ENCODE results near the gene PLEKHO1. TPM values are rescaled to one million over a fixed set of nuclear protein-coding genes. Genes with fewer than 3 reads are reported as not detected.
A peak's percentile ranks its signal among the peaks of the same experiment; 100 is the strongest.

PLEKHO1 gene
- total and polyA plus RNA-seq, 7 donors = 37.7 to 119 (median 68.7) TPM

DNA sequence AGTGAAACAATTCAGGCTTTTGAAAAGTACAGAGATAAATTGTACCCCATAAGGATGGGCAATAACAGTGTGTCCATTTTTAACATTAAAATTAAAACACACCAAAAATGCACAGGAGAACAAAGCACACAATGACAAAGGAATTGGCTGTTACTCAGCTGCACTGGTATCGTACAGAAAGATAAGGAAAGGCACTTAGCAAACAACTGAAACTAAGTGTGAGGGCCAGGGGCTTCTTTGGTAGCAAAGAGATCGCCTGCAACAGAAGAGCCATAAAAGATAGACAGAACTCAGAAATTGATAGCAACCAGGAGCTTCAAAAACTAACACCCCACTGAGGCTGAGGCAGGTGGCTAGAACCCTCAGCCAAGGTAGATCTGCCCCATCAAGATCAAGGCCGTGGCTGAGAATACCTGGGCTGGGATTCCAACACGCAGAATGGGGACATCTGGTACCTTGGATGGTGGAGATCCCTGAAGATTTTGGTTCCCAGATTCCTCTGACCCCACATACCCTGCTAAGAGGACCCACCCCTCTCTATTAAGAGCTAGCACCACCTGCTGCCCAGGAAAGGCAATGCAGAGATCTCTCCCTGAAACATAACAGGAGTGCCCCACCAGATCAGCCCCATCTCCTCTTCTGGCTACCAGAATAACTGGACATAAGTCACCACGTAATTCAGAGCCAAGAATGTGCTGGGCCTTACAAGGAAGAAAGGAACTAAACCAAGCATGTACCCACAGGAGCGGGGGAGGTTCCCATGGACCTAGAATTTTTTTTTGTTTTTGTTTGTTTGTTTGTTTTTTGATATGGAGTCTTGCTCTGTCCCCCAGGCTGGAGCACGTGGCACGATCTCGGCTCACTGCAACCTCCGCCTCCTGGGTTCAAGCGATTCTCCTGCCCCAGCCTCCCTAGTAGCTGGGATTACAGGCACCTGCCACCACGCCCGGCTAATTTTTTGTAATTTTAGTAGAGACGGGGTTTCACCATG lies 16.2 kb downstream of the PLEKHO1 start:
- ATAC-seq (no peak), DNase-seq (no peak)
- intact Hi-C loops (cut with DNase I) = no loop called here
- Histone ChIP-seq H3K9me3 (no peaks in the 10 kb centered on the region), H3K27ac (no peak overlapping the region), H3K4me3 (no peak overlapping the region), H3K4me1 (peaks cover 21% of the 10 kb centered on the region), H3K27me3 (ENCODE audit: insufficient read depth in 3 of 3, low read length in 2 of 3) (no peaks in the 10 kb centered on the region), H3K36me3 (ENCODE audit: insufficient read depth in 1 of 2, low read depth in 1 of 2) (no peaks in the 10 kb centered on the region)
- TF ChIP-seq, protein P1, sequence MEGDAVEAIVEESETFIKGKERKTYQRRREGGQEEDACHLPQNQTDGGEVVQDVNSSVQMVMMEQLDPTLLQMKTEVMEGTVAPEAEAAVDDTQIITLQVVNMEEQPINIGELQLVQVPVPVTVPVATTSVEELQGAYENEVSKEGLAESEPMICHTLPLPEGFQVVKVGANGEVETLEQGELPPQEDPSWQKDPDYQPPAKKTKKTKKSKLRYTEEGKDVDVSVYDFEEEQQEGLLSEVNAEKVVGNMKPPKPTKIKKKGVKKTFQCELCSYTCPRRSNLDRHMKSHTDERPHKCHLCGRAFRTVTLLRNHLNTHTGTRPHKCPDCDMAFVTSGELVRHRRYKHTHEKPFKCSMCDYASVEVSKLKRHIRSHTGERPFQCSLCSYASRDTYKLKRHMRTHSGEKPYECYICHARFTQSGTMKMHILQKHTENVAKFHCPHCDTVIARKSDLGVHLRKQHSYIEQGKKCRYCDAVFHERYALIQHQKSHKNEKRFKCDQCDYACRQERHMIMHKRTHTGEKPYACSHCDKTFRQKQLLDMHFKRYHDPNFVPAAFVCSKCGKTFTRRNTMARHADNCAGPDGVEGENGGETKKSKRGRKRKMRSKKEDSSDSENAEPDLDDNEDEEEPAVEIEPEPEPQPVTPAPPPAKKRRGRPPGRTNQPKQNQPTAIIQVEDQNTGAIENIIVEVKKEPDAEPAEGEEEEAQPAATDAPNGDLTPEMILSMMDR (IDR thresholded peaks at IDR 0.05) = peak; percentile 44
- WGBS, 3 donors = 64 to 69% (median 69%) methylated on average over 14 of the region's 14 CpGs

GRCh38 chr1:150168960-150169601 lies 19.4 kb downstream of the PLEKHO1 start:
- ATAC-seq (peak; percentile 75 to 89 (median 81)), DNase-seq (peak; percentile 62 to 79)
- no peaks in the 10 kb centered on the region for H3K36me3 ChIP-seq (ENCODE audit: insufficient read depth in 1 of 2, low read depth in 1 of 2)
- H3K27me3 ChIP-seq (ENCODE audit: insufficient read depth in 3 of 3, low read length in 2 of 3) = no peaks in the 10 kb centered on the region
- TF ChIP-seq, protein P1 (IDR thresholded peaks at IDR 0.05) = peak; percentile 87
- no peaks in the 10 kb centered on the region for H3K9me3 ChIP-seq
- no peak overlapping the region for H3K27ac ChIP-seq
- no peak overlapping the region for H3K4me3 ChIP-seq
- H3K4me1 ChIP-seq = no peaks in the 10 kb centered on the region
- 21 to 22% (median 21%) methylated on average over 6 of the region's 6 CpGs for WGBS, 3 donors
- intact Hi-C loops (cut with DNase I) = loop anchor here (2.0 kb wide), 3 partner anchors 94 to 206 kb away; no protein-coding TSS in a partner anchor

- ATAC-seq (no peak), DNase-seq (no peak)
- no peak overlapping the region for H3K27ac ChIP-seq
- H3K36me3 ChIP-seq (ENCODE audit: insufficient read depth in 1 of 2, low read depth in 1 of 2) = no peaks in the 10 kb centered on the region
- no peaks in the 10 kb centered on the region for H3K4me1 ChIP-seq
- no peaks in the 10 kb centered on the region for H3K27me3 ChIP-seq (ENCODE audit: insufficient read depth in 3 of 3, low read length in 2 of 3)
- TF ChIP-seq, protein P1 (IDR thresholded peaks at IDR 0.05) = no peak
- no peaks in the 10 kb centered on the region for H3K9me3 ChIP-seq
- no peak overlapping the region for H3K4me3 ChIP-seq
- intact Hi-C loops (cut with DNase I) = loop anchor here in 1 of 2 donors (5.0 kb wide), 1 partner anchor 210 kb away; no protein-coding TSS in a partner anchor
- WGBS, 3 donors = 91 to 97% (median 92%) methylated on average over 2 of the region's 2 CpGs
Observed at GRCh38 chr1:150171801-150172200, 22.1 kb downstream of the PLEKHO1 start.

GRCh38 chr1:150173141-150173585 lies 23.4 kb downstream of the PLEKHO1 start:
- TF ChIP-seq, protein P1 (IDR thresholded peaks at IDR 0.05) = no peak
- Histone ChIP-seq H3K9me3 (no peaks in the 10 kb centered on the region), H3K4me3 (no peak overlapping the region), H3K27ac (no peak overlapping the region), H3K27me3 (ENCODE audit: insufficient read depth in 3 of 3, low read length in 2 of 3) (no peaks in the 10 kb centered on the region), H3K4me1 (no peaks in the 10 kb centered on the region), H3K36me3 (ENCODE audit: insufficient read depth in 1 of 2, low read depth in 1 of 2) (no peaks in the 10 kb centered on the region)
- WGBS, 3 donors = 68 to 70% (median 70%) methylated on average over 6 to 7 of the region's 7 CpGs
- ATAC-seq = no peak
- intact Hi-C loops (cut with DNase I) = loop anchor here in 1 of 2 donors (5.0 kb wide), 1 partner anchor 211 kb away; no protein-coding TSS in a partner anchor
- no peak for DNase-seq

Measured in psoas muscle (tissue), 8 donors.